ENCODE data around the gene ACY1.

DNA sequence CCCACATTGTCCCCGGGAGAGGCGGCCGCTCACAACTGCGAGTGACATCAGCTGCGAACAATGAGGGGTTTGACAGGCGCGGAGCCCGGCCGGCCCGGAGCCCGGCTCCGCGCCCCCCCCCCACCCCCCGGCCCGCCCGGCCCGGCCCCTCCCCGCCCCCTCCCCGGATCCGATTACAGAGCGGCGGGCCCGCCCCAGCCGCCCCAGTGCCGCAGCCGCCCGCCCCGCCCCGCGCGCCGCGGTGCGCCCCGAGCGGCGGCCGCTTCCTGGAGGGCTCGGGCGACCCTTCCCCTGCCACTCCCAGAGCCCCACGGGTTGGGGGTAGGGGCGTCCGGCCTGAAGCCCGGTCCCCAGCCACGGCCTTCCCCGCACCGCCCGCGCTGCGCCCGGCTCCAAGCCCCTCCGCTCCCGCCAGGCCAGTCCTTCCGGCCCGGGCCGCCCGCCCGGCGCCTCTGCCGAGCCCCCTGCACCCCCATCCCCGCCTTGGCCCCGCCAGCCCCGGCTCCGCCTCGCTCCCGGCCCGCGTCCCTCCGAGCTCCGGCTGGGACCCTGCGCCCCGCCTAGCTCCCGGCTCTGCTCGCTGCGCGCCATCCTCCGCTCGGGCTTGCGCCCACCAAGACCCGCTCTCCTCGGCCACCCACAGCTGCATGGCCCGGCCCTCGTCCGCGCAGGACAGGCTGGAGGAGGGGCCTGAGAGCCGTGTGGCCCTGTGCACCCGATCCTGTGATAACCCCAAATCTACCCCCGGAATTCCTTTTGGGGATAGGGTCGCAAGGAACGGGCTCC, 15.8 kb upstream of the ACY1 start, which contains the start of gene PCBP4:
- TF ChIP-seq ZNF48 (tag by site-specific recombination; IDR thresholded peaks at IDR 0.05) = no peak
- no peak for TF ChIP-seq ZNF585B (tag by site-specific recombination; IDR thresholded peaks at IDR 0.05)
- TF ChIP-seq ZNF473 (tag by site-specific recombination; IDR thresholded peaks at IDR 0.05) = no peak
- TF ChIP-seq, protein P1, sequence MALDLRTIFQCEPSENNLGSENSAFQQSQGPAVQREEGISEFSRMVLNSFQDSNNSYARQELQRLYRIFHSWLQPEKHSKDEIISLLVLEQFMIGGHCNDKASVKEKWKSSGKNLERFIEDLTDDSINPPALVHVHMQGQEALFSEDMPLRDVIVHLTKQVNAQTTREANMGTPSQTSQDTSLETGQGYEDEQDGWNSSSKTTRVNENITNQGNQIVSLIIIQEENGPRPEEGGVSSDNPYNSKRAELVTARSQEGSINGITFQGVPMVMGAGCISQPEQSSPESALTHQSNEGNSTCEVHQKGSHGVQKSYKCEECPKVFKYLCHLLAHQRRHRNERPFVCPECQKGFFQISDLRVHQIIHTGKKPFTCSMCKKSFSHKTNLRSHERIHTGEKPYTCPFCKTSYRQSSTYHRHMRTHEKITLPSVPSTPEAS (tag by site-specific recombination; IDR thresholded peaks at IDR 0.05) = no peak

Measured in HEK293 (cell line).